Activated CD4-positive, alpha-beta T cell treated with anti-CD3 and anti-CD28 coated beads, Interleukin-10, Interleukin-2, amounts not matched to agents 100 ng/mL and 50 ng/mL, durations not matched to agents 16 hours and 8 hours (primary cell): ENCODE data around the gene MON1A.
"Not testable (repeated sequence)": the region's sequence is repeated elsewhere in the genome, so short reads cannot be mapped to it uniquely, and the experiment has no call there.

Source experiments
- DNase-seq: peaks from one replicate; pipeline ENCODE4 v3.0.0-alpha.2; 2020

The MON1A gene, protein sequence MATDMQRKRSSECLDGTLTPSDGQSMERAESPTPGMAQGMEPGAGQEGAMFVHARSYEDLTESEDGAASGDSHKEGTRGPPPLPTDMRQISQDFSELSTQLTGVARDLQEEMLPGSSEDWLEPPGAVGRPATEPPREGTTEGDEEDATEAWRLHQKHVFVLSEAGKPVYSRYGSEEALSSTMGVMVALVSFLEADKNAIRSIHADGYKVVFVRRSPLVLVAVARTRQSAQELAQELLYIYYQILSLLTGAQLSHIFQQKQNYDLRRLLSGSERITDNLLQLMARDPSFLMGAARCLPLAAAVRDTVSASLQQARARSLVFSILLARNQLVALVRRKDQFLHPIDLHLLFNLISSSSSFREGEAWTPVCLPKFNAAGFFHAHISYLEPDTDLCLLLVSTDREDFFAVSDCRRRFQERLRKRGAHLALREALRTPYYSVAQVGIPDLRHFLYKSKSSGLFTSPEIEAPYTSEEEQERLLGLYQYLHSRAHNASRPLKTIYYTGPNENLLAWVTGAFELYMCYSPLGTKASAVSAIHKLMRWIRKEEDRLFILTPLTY

DNA sequence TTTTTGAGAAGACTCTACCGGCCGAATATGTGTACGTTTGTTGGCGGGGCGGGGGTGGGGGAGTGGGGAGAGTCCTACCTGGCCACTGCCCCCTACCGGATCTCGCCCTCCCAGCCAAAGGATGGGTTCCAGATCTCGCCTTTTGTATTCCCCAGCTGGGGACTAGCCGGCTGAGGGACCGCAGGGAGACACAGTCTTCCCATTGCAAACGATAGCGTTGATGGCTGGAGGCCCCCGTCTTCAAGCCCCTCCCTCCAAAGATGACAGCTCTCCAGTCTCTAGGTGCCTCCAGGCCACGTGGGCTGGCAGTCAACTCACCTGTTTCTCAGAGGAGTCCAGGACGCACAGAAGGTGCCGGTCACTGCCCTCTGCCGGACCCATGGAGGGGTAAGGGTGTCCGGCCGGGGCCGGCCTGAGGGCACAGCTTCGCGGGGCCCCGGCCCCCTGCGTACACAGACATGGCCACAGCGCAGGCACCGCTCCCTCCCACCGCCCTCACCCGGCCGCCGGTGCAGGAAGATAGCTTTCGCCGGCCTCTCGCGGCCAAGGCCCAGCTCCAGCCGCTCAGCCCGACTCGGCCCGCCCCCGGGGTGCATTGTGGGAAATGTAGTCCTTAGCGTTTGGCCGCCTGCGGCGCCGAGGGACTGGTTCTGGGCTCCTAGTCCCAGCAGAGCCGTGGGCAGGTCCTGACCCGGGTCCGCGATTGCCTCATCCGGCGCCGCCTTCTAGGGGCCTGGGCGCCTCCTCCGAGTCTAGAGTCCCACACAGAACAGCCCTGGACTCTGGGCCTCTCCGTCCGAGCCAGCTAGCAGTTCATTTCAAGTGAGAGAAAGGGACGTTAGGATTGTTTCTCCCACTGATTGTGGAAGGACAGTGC lies at the start of gene MON1A:
Gene MON1A, minus strand, starts transcription at position 521 of the 877 bp plus-strand sequence. CDS start 16,465 bp downstream, outside the sequence.
- DNase-seq = peak; percentile 93

DNA sequence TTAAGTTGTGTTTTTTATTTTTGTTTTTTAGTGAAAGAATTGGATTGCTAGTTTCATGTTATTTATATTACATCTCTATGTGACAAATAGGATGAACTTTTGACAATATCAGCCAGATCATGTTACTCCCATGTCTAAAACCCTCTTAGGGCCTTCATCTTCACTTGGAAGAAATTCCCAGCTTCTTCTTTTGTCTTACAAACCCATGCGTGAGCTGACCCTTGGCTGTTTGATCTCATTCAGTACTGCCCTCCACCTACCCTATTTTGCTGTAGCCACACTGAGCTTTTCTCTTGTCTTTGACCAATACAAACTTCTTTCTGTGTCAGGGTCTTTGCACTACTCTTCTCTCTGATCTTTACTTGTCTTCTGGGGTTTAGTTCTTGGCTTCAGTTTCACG lies 47.3 kb upstream of the MON1A start:
- no peak for DNase-seq

DNA sequence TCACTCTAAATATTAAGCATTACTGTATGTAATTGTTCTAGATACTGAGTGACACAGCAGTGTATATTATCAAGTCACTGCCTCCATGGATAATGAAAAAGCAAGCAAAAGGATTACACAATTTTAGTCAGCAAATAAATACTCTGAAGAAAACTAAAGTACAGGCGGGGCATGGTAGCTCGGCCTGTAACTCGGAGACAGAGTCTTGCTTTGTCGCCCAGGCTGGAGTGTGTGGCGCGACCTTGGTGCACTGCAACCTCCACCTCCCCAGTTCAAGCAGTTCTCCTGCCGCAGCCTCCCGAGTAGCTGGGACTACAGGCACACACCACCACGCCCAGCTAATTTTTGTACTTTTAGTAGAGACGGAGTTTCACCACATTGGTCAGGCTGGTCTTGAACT lies 43.0 kb upstream of the MON1A start:
- no peak for DNase-seq

DNA sequence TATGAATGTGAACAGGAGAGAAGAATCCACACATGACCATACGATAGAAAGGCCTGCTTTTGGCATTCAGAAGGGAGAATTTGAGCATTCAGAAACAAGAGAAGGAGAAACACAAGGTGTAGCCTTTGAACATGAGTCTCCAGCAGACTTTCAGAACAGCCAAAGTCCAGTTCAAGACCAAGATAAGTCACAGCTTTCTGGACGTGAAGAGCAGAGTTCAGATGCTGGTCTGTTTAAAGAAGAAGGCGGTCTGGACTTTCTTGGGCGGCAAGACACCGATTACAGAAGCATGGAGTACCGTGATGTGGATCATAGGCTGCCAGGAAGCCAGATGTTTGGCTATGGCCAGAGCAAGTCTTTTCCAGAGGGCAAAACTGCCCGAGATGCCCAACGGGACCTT lies 38.7 kb upstream of the MON1A start:
- no peak for DNase-seq

DNA sequence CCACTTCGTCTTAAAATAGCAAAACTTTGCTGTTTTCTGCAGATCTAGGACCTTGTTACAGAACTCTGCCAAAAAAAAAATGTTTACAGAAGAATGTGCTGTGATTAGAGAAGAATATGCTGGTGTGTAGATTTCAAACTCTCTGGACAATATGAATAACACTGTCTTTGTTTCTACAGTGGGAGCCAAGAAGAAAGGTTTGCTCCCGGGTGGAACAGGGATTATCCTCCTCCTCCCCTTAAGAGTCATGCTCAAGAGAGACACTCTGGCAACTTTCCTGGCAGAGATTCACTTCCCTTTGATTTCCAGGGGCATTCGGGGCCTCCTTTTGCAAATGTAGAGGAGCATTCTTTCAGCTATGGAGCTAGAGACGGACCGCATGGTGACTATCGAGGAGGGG lies 37.7 kb upstream of the MON1A start:
- DNase-seq = no peak

DNA sequence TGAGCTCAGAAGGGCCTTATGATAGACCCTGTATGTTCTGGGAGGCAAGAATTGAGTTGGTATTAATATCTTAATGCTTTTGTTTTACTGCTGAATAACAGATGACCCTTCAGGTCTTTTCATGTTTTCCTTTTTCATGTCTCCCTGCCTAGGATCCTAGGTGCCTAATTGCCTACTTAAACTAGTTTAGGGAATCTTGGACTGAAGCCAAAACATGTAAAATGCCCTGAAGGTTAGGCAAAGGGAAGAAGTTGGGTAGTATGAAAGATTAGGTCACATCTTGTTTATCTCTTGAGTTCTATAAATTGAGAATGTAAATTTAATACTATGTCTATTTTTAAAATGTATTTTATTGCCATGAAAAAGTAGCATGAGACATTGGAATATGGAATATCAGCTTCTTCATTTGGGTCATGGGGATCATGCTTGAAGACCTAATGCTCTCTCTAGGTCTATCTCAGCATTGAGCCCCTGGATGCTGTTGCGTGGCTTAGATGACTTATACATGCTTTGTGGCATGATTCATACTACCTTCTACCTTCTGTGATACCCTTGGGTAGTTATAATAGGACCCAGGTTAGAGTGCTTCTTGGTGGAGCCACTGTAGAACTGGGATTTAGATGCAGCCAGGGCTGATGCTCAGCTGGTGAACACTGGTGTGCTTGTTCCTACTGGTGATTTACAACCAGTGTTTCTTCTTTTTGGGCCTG lies 36.8 kb upstream of the MON1A start:
- DNase-seq = no peak

DNA sequence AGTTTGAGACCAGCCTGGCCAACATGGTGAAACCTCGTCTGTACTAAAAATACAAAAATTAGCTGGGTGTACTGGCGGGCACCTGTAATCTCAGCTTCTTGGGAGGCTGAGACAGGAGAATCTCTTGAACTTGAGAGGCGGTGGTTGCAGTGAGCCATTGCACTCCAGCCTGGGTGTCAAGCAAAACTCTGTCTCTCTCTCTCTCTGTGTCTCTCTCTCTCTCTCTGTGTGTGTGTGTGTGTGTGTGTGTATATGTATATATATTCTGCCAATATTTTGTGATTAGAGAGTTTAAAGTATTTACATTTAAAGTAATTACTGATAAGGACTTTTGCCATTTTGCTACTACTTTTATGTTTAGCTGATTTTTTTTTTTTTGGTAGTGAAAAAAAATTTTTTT lies 26.0 kb upstream of the MON1A start:
- no peak for DNase-seq

DNA sequence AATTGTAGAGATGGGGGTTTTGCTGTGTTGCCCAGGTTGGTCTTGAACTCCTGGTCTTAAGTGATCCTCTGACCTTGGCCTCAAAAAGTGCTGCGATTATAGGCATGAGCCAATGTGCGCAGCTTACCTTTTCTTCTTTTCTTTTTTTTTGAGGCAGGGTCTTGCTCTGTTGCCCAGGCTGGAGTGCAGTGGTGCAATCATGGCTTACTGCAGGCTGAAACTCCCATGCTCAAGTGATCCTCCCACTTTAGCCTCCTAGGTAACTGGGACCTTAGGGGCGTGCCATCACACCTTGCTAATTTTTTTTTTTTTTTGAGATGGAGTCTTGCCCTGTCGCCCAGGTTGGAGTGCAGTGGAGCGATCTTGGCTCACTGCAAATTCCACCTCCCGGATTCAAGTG lies 23.3 kb upstream of the MON1A start:
- DNase-seq = no peak

DNA sequence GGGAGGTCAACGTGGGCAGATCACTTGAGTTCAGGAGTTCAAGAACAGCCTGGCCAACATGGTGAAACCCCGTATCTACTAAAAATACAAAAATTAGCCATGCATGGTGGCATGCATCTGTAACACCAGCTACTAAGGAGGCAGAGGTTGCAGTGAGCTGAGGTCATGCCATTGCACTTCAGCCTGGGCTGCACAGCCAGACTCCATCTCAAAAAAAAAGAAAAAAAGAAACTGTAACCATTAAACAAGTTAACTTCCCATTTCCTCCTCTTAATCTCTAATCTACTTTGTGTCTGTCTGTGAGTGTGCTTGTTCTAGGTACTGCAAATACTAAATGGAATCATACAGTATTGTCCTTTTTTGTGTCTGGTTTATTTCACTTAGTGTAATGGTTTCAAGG lies 13.0 kb upstream of the MON1A start:
- DNase-seq = peak; percentile 7

DNA sequence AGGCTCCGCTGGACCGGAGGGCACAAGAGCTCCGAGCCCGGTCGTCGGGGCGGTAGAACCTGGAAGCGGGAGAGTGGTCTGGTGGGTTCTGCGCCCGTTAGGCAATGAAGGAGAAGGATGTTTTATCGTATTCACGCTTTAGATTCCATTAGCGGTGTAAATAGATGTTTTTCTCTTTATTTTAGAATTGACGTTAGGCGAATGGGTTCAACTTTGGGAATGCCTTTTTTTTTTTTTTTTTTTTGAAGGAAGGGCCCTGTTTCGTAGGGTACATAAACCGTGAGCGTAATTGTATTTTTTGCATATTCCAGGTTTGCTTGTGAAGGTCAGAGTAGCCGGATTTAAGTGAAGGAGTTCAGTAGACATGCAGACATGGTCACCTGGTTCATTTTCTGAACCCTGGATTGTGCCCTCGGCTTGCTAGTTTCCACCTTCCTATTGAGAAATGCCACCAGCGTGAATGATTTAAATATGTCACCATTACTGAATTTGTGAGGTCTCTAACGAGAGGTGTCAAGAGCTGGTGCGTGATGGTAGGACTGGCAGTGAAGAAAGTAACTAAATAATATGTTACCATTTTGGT lies 11.1 kb upstream of the MON1A start:
- peak; percentile 2 for DNase-seq

DNA sequence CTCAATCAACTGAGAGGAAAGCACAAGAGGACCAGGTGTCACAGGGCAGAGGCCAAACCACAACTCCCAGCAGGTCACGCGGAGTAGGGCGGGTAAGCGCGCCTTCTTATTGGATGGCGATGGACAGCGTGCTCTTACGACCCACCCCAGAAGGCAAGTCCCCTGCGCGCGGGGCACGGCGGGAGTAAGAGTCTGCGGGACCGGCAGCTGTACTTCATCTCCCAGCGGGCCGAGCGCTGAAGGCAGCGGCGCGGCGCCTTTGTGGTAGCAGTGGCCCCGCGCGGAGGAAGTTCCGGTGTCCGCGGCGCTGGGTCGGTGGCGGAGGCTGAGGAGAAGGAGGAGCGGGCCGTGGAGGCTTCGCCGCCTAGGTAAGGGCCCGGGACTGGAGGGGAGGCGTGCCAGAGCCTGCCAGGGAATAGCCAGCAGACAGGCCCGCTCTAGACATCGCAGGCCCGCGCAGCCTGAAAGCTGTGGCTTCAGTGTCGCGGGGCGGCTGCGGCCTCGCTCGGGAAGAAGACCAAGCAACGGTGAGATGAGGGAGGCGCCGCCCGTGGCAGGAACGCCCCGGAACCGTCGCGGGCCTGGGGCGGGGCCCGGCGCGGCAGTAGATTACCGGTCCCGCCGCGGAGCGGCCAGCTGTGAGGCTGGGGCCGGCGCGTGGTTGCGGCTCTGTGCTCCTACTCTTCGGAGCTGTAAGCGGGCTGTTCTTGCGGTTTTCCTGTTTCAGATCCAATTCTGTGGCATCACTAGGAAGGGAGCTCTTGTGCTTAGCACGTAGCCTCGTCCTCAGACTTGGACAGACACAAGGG lies 10.5 kb upstream of the MON1A start, which contains the start of gene RBM6:
Gene RBM6, plus strand, starts transcription at position 293 of the 809 bp plus-strand sequence. CDS start 22,492 bp downstream, outside the sequence.
- peak; percentile 99 for DNase-seq

DNA sequence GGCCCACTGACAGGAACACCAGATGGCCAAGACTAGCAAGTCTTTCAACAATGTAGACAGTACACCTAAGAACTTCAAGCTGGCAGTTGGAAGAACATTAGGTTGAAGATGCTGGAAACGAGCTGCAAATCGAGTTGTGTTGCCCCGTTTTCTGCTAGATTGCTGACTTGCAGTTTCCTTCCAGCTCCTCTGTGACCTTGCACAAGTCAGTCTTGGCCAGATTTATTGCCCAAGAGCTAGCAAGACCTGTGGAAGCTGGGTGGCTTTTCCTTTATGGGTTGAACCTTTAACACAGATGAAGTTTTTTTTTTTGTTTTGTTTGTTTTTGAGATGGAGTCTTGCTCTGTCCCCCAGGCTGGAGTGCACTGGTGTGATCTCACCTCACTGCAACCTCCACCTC lies 7.5 kb upstream of the MON1A start:
- DNase-seq = no peak

DNA sequence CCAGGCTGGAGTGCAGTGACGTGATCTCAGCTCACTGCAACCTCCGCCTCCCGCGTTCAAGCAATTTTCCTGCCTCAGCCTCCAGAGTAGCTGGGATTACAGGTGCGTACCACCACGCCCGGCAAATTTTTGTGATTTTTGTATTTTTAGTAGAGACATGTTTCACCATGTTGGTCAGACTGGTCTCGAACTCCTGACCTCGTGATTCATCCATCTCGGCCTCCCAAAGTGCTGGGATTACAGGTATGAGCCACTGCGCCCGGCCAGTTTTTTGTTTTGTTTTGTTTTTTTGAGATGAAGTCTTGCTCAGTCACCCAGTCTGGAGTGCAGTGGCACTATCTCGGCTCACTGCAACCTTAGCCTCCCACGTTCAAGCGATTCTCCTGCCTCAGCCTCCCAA lies 2.7 kb upstream of the MON1A start:
- DNase-seq = not testable (repeated sequence)

DNA sequence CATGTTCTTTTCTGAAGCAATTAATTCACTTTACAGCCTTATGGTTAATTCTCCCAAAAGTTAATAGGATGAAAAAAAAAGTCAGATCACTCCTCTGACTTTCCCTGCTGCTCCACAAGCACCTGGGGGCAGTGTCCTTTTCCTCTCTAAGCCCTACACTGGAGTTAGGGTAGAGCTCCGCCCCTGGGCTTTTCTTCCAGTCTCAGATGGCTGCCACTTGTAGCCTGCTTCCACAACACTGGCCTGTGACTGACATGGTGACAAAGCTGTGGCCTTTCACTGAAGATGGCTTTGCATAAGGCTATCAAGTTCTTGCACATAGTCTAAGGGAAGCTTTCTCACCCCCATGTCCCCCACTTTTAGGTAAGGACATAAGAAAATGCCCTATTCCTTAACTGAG lies 1.3 kb upstream of the MON1A start:
- DNase-seq = no peak

DNA sequence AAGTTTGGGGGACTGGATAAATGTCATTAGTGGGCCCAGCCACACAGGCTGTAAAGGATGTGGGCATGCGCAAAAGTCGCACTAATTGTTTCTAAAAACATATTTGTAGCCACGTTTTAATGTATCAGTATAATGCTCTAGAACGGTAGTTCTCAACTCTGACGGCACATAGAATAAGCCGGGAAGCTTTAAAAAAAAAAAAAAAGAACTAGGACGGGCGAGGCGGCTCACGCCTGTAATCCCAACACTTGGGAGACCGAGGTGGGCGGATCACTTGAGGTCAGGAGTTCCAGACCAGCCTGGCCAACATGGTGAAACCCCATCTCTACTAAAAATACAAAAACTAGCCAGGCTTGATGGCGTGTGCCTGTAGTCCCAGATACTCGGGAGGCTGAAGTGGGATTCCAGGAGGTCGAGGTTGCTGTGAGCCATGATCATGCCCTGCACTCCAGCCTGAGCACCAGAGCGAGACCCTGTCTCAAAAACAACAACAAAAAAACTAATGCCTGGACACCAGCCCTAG lies 618 bp upstream of the MON1A start:
- DNase-seq = no peak

DNA sequence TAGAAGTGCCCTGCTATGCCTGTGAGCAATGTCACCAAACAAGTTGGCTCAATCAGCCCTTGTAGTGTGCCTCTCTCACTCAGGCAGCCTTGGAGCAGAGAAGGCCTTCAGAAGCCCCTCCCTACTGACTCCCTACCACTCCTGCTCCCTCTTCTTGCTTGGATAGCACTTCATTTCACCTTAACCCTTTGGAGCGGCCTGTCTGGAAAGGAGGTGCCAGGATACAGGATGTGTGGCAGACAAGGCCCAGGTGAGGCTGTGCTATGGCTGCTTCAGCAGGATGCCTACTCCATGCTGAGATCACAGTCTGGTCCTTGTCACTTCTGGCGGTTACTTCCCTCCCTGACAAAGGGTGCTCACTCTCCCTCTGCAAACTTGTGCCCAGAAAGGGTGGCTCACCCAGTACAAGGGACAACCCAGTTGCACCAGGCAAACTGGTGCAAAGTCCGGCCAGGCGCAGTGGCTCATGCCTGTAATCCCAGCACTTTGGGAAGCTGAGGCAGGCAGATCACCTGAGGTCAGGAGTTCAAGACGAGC lies 1.1 kb downstream of the MON1A start:
- no peak for DNase-seq

DNA sequence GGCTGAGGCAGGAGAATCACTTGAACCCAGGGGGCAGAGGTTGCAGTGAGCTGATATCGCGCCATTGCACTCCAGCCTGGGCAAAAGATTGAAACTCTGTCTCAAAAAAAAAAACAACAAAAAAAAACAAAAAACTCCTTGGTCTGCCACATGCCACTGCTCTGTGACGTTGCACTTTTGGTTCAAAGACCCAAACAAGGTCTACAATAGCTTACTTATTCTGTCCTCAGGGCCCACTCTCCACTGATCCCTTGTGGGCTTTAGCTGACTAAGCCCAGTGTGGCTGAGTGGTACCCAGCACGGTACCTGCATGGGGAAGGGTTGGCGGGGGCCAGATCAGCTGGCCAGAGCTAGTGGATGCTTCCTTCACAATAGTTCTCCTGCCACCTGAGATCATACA lies 1.8 kb downstream of the MON1A start:
- DNase-seq = no peak

DNA sequence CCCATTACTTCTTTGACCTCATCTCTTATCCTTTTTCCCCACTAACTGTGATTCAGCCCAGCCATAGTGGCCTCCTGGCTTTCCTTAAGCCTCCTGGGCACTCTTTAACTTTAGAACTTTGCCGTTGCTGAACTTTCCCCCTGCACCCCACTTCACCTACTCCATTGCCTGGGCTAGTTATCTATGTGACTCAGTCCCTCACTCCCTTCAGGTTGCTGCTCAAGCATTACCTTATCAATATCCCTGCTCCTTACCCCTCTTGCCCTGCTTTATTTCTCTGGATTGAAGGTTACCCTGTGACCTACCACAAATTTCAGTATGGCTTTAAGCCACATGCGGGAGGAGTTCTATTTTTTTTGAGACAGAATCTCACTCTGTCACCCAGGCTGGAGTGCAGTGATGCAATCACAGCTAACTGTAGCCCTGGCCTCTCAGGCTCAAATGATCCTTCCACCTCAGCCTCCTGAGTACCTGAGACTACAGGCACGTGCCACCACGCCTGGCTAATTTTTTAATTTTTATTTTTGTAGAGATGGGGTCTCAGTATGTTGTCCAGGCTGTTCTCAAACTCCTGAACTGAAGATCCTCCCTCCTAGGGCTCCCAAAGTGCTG lies 3.4 kb downstream of the MON1A start:
- no peak for DNase-seq

DNA sequence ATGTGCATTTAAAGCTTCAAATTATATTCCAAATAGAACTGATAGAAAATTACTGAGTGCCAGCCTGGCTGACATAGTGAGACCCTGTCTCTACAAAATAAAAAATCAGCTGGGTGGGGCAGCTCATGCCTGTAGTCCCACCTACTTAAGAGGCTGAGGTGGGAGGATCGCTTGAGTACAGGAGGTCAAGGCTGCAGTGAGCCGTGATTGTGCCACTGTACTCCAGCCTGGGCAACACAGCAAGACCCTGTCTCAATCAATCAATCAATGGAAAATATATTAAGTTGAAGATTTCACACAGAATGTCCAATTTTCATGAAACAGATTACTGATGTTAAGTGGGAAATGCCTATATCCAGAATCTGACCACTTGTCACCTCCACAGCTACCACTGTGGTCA lies 4.1 kb downstream of the MON1A start:
- DNase-seq = no peak

DNA sequence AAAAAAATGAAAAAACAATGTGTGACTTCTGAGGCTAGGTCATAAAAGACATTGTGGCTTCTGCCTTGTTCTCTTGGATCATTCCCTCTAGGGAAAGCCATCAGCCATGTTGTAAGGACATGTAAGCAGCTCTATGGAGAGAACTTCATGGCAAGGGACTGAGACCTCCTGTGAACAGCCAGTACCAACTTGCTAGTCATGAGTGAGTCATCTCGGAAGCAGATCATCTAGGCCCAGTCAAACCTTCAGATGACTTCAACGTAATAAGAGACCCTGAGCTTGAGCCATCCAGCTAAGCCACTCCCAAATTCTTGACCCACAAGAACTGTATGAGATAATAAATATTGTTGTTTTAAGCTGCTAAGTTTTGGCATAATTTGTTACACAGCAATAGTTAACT lies 4.9 kb downstream of the MON1A start:
- no peak for DNase-seq
